Kidney (tissue), 14 donors: ENCODE measurements around the gene SPINK4. TPM values are rescaled to one million over a fixed set of nuclear protein-coding genes. Genes with fewer than 3 reads are reported as not detected.
A peak's percentile ranks its signal among the peaks of the same experiment; 100 is the strongest.

Experiments
- DNase-seq, 5 donors: peaks; one replicate each; pipeline ENCODE4 v3.0.0-alpha.2; 2013 to 2020
- FAIRE-seq: peaks from 2 replicates; lab custom pipeline; 2012; peaks lifted over from hg19 to GRCh38; lab: Jason Lieb, UNC
- H3K27ac ChIP-seq, 2 donors: one replicate each; pipeline ENCODE4 v1.7.0; 2013; ENCODE audit warnings: low read depth in 2 of 2, low read length in 2 of 2, inconsistent platforms in 1 of 2
- H3K27me3 ChIP-seq: one replicate; pipeline ENCODE4 v1.7.1; 2013; ENCODE audit warnings: low read length, inconsistent platforms; ENCODE audit not compliant: control insufficient read depth, insufficient read depth
- H3K36me3 ChIP-seq, 3 donors: one replicate each; pipeline versions ENCODE4 v1.7.0 to v1.7.1; 2013; ENCODE audit warnings: low read length in 3 of 3, control low read depth in 1 of 3, inconsistent platforms in 1 of 3; ENCODE audit not compliant: insufficient read depth in 3 of 3, control insufficient read depth in 2 of 3
- H3K4me1 ChIP-seq, 3 donors: one replicate each; pipeline versions ENCODE4 v1.7.0 to v1.7.1; 2013; ENCODE audit warnings: low read length in 3 of 3, inconsistent platforms in 1 of 3, low read depth in 1 of 3; ENCODE audit not compliant: control insufficient read depth in 2 of 3, insufficient read depth in 2 of 3
- H3K4me3 ChIP-seq, 3 donors: one replicate each; pipeline versions ENCODE4 v1.7.0 to v1.8.1; 2013; ENCODE audit warnings: low read length in 3 of 3, control low read depth in 1 of 3, inconsistent platforms in 1 of 3
- H3K9ac ChIP-seq, 3 donors: one replicate each; pipeline versions ENCODE4 v1.7.0 to v1.7.1; 2013; ENCODE audit warnings: low read length in 3 of 3, control low read depth in 1 of 3, inconsistent platforms in 1 of 3
- H3K9me3 ChIP-seq, 3 donors: one replicate each; pipeline versions ENCODE4 v1.7.0 to v1.7.1; 2013; ENCODE audit warnings: low read length in 3 of 3, control low read depth in 1 of 3, inconsistent platforms in 1 of 3; ENCODE audit not compliant: control insufficient read depth in 2 of 3, insufficient read depth in 1 of 3
- CTCF ChIP-seq: IDR thresholded peaks from 3 replicates; pipeline ENCODE4 v1.5.1; 2012; ENCODE audit warnings: mild to moderate bottlenecking, moderate library complexity, borderline replicate concordance; ENCODE audit not compliant: insufficient read depth; ENCODE audit errors: extremely low read depth
- intact Hi-C: fragments of 100-400 bp; cut with DNase I; formaldehyde crosslinking; loops from one replicate; pipeline ENCODE4 v1.11.1; 2022
- polyA plus RNA-seq: library from polyadenylated mRNA; stranded (reverse); fragments of 350-450 nt; fragmentation: Illumina TruSeq; extraction: RNeasy Lipid Tissue Mini Kit (QIAGEN cat#74804); gene quantifications from one replicate; pipeline ENCODE4 v1.2.3, GENCODE V29; 2014; ENCODE audit warnings: low read depth, low replicate concordance; ENCODE audit not compliant: insufficient read depth
- total RNA-seq: library from RNA; stranded (reverse); fragmentation: NEBNext Ultra II Directional; extraction: Animal tissue kit (Norgen Biotek cat#: 25700); gene quantifications from one replicate; pipeline ENCODE4 v1.2.1, GENCODE V29; 2021
- donor health status: control.
- donor health status: control.
- donor health status: control.
- donor health status: control.
- donor health status: control.
- donor health status: DM: yes; HTN: yes; CAD: no.
- donor health status: Normal renal cell carcinoma (clear cell type).

SPINK4 gene
- total and polyA plus RNA-seq, 2 donors from 2014 or later: not detected

DNA sequence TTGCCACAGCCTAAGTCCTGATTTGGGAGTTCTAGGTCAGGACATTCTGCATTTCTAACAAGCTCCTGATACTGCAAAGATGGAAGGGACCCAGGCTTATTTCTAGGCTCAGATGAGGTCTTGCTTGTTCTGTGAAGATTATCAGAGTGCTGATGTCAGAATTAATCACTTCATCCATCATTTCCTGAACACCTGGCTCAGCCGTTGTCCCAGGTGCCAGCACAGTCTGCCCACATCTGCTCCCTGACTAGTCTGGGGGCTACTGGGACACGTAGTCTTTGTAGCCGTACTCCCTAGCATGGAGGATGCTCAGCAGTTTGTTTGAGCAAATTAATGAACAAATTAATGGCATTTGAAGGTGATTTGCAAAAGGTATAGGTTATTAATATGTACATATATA lies 17.9 kb upstream of the SPINK4 start:
- FAIRE-seq: no peak
- no peaks in the 10 kb centered on the region for H3K36me3 ChIP-seq
- no peaks in the 10 kb centered on the region for H3K27me3 ChIP-seq
- H3K9me3 ChIP-seq: no peaks in the 10 kb centered on the region
- H3K9ac ChIP-seq: no peak overlapping the region
- no peak for TF ChIP-seq CTCF
- intact Hi-C loops: no loop called here
- H3K4me1 ChIP-seq: peaks cover 0 to 12% (median 3%) of the 10 kb centered on the region in 3 donors
- H3K4me3 ChIP-seq: no peak overlapping the region
- no peak overlapping the region for H3K27ac ChIP-seq
- no peak for DNase-seq

GRCh38 chr9:33223696-33224095 lies 16.3 kb upstream of the SPINK4 start:
- no peak overlapping the region for H3K4me3 ChIP-seq
- no peak for TF ChIP-seq CTCF
- H3K27ac ChIP-seq: no peak overlapping the region
- FAIRE-seq (no peak), DNase-seq (no peak)
- H3K27me3 ChIP-seq: no peaks in the 10 kb centered on the region
- H3K9ac ChIP-seq: no peak overlapping the region
- intact Hi-C loops: no loop called here
- no peaks in the 10 kb centered on the region for H3K9me3 ChIP-seq
- H3K36me3 ChIP-seq: no peaks in the 10 kb centered on the region
- H3K4me1 ChIP-seq: peaks cover 0 to 12% (median 3%) of the 10 kb centered on the region in 3 donors

GRCh38 chr9:33225319-33226147 lies 14.4 kb upstream of the SPINK4 start:
- no peaks in the 10 kb centered on the region for H3K36me3 ChIP-seq
- DNase-seq (peak in 4 of 5 donors; percentile 67 to 87 (median 80)), FAIRE-seq (peak; percentile 95)
- H3K9ac ChIP-seq: no peak overlapping the region
- intact Hi-C loops: loop anchor here (5.0 kb wide), 1 partner anchor 143 kb away; no protein-coding TSS in a partner anchor
- no peaks in the 10 kb centered on the region for H3K27me3 ChIP-seq
- peak; percentile 84 for TF ChIP-seq CTCF
- no peaks in the 10 kb centered on the region for H3K9me3 ChIP-seq
- H3K27ac ChIP-seq: no peak overlapping the region
- H3K4me1 ChIP-seq: peaks cover 0 to 9% (median 3%) of the 10 kb centered on the region in 3 donors
- H3K4me3 ChIP-seq: no peak overlapping the region
